H54 (cell line): ENCODE results near the gene TMEM185A.
"Not testable (repeated sequence)": the region's sequence is repeated elsewhere in the genome, so short reads cannot be mapped to it uniquely, and the experiment has no call there.

Source experiments
- DNase-seq: peaks from one replicate; pipeline ENCODE4 v3.0.0; 2011; ENCODE audit warnings: low spot score, mixed read lengths; ENCODE audit not compliant: insufficient read length
- FAIRE-seq: peaks from 3 replicates; lab custom pipeline; 2011; peaks lifted over from hg19 to GRCh38; lab: Jason Lieb, UNC
- POLR2A ChIP-seq: IDR thresholded peaks from 2 replicates; pipeline ENCODE4 v1.6.1; 2011; ENCODE audit warnings: low read depth, mild to moderate bottlenecking, low read length

The TMEM185A gene

GRCh38 chrX:149639568-149639967 lies 8.0 kb upstream of the TMEM185A start:
- no peak for FAIRE-seq
- TF ChIP-seq POLR2A: no peak
- no peak for DNase-seq

GRCh38 chrX:149638860-149639259 lies 7.3 kb upstream of the TMEM185A start:
- no peak for DNase-seq
- FAIRE-seq: no peak
- no peak for TF ChIP-seq POLR2A

- FAIRE-seq (no peak), DNase-seq (no peak)
- no peak for TF ChIP-seq POLR2A
These were observed 1.9 kb upstream of the TMEM185A start for GRCh38 chrX:149633511-149633910.

- TF ChIP-seq POLR2A: no peak
- DNase-seq (peak; percentile 7), FAIRE-seq (no peak)
These were observed 835 bp downstream of the TMEM185A start for GRCh38 chrX:149630681-149631233.

- FAIRE-seq: no peak
- no peak for TF ChIP-seq POLR2A
These were observed 1.7 kb downstream of the TMEM185A start for GRCh38 chrX:149629730-149630387.

GRCh38 chrX:149628768-149629167 lies 2.8 kb downstream of the TMEM185A start:
- TF ChIP-seq POLR2A: no peak
- DNase-seq: no peak
- FAIRE-seq: no peak

More at GRCh38 chrX:149629730-149630387, 1.7 kb downstream of the TMEM185A start:
- DNase-seq: no peak

GRCh38 chrX:149628280-149628679 lies 3.3 kb downstream of the TMEM185A start:
- DNase-seq: no peak
- TF ChIP-seq POLR2A: no peak
- FAIRE-seq: no peak

GRCh38 chrX:149626829-149627228 lies 4.8 kb downstream of the TMEM185A start:
- FAIRE-seq, DNase-seq: not testable (repeated sequence)

GRCh38 chrX:149619662-149620061 lies 11.9 kb downstream of the TMEM185A start:
- not testable (repeated sequence) for DNase-seq, FAIRE-seq

- FAIRE-seq (no peak), DNase-seq (no peak)
- no peak for TF ChIP-seq POLR2A
These were observed 12.7 kb downstream of the TMEM185A start for GRCh38 chrX:149618871-149619270.

- no peak for TF ChIP-seq POLR2A
- DNase-seq: no peak
- no peak for FAIRE-seq
These were observed 19.9 kb downstream of the TMEM185A start for GRCh38 chrX:149611623-149612175.

GRCh38 chrX:149610511-149610910 lies 21.1 kb downstream of the TMEM185A start:
- no peak for FAIRE-seq
- no peak for TF ChIP-seq POLR2A
- DNase-seq: no peak

- DNase-seq (no peak), FAIRE-seq (no peak)
- TF ChIP-seq POLR2A: no peak
These were observed 23.9 kb downstream of the TMEM185A start for GRCh38 chrX:149607699-149608098.

- DNase-seq, FAIRE-seq: not testable (repeated sequence)
These were observed 26.2 kb downstream of the TMEM185A start for GRCh38 chrX:149605248-149605885.

GRCh38 chrX:149598603-149599002 lies 33.0 kb downstream of the TMEM185A start:
- DNase-seq, FAIRE-seq: not testable (repeated sequence)

- FAIRE-seq, DNase-seq: not testable (repeated sequence)
These were observed 35.6 kb downstream of the TMEM185A start for GRCh38 chrX:149595943-149596342.

- FAIRE-seq, DNase-seq: not testable (repeated sequence)
These were observed 36.4 kb downstream of the TMEM185A start, which contains the start of gene HSFX2 for GRCh38 chrX:149595214-149595613. TSS of gene HSFX2 (minus strand) at chrX:149595314. CDS start at chrX:149594700, 614 bp downstream.

GRCh38 chrX:149590993-149591392 lies 40.6 kb downstream of the TMEM185A start:
- not testable (repeated sequence) for DNase-seq, FAIRE-seq

GRCh38 chrX:149587359-149587758 lies 44.2 kb downstream of the TMEM185A start, which contains the start of gene MAGEA9B:
TSS of gene MAGEA9B (minus strand) at chrX:149587459. CDS start at chrX:149583179, 4,280 bp downstream.
- FAIRE-seq, DNase-seq: not testable (repeated sequence)

- DNase-seq, FAIRE-seq: not testable (repeated sequence)
These were observed 46.0 kb downstream of the TMEM185A start for GRCh38 chrX:149585631-149586030.
